Ascending aorta (tissue), 2 donors: Measurements from ENCODE around the gene PALM. TPM values are rescaled to one million over a fixed set of nuclear protein-coding genes. Genes with fewer than 3 reads are reported as not detected.

Source experiments
- DNase-seq, 2 donors: peaks; one replicate each; pipeline ENCODE4 v3.0.0-alpha.2; 2019; ENCODE audit warnings: low spot score in 2 of 2
- H3K27ac ChIP-seq, 2 donors: fragments of 200-600 bp; sonication (generic); one replicate each; pipeline ENCODE4 v1.5.1; 2016 to 2017; ENCODE audit warnings: mild to moderate bottlenecking in 1 of 2
- H3K27me3 ChIP-seq: fragments of 200-600 bp; sonication (generic); one replicate; pipeline ENCODE4 v1.5.1; 2017
- H3K36me3 ChIP-seq, 2 donors: fragments of 200-600 bp; sonication (generic); one replicate each; pipeline ENCODE4 v1.5.1; 2016
- H3K4me1 ChIP-seq, 2 donors: fragments of 200-600 bp; sonication (generic); one replicate each; pipeline ENCODE4 v1.5.1; 2016 to 2017; ENCODE audit warnings: mild to moderate bottlenecking in 1 of 2
- H3K4me3 ChIP-seq, 2 donors: fragments of 200-600 bp; sonication (generic); one replicate each; pipeline ENCODE4 v1.5.1; 2016 to 2017; ENCODE audit warnings: mild to moderate bottlenecking in 1 of 2
- H3K9me3 ChIP-seq, 2 donors: fragments of 200-600 bp; sonication (generic); one replicate each; pipeline ENCODE4 v1.5.1; 2016
- CTCF ChIP-seq, 3 experiments: fragments of 200-600 bp in 2 of 3; fragments of 450-650 bp in 1 of 3; sonication (generic) in 2 of 3; IDR thresholded peaks; one replicate each; pipeline ENCODE4 v1.5.1; 2016 to 2019; ENCODE audit warnings: antibody characterized with exemption in 3 of 3, mild to moderate bottlenecking in 1 of 3, moderate library complexity in 1 of 3
- intact Hi-C: fragments of 100-400 bp; cut with DNase I; formaldehyde crosslinking; loops from one replicate; pipeline ENCODE4 v1.15.1; 2023
- total RNA-seq: library from RNA; depleted of rRNA; stranded (reverse); fragments of >200 nt; gene quantifications from one replicate; pipeline ENCODE4 v1.1.0, GENCODE V29; 2016

PALM gene
- total RNA-seq, 1 donor from 2014 or later = 107 TPM

DNA sequence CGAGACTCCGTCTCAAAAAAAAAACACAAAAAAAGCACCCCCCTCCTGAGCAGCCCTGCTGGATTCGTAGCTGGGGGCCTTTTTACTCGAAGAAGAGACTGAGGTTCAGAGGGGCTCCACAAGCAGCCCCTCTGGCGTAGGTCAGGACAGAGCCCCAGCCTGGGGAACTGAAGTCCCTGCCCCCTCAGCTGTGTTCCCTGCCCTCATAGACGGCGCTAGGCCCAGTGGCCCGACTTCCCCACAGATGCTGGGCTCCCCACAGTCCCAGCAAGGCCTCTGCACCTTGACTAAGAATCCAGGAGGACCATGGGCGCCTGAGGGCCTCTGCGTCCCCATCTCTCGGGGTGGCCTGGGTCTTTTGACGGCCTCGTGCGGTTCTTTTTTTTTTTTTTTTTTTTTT is 41.1 kb downstream of the PALM start:
- Histone ChIP-seq H3K27me3 (peaks cover 3% of the 10 kb centered on the region), H3K4me1 (no peaks in the 10 kb centered on the region), H3K4me3 (no peak overlapping the region), H3K9me3 (peaks cover 0 to 11% of the 10 kb centered on the region in 2 donors), H3K36me3 (peaks cover 0 to 6% of the 10 kb centered on the region in 2 donors), H3K27ac (no peak overlapping the region)
- TF ChIP-seq CTCF (IDR thresholded peaks at IDR 0.05) = no peak
- DNase-seq = no peak
- intact Hi-C loops = no loop called here

- intact Hi-C loops = no loop called here
- Histone ChIP-seq H3K9me3 (peaks cover 0 to 9% of the 10 kb centered on the region in 2 donors), H3K4me1 (no peaks in the 10 kb centered on the region), H3K27me3 (peaks cover 3% of the 10 kb centered on the region), H3K27ac (no peak within 1 kb of the TSS), H3K36me3 (peaks cover 0 to 6% of the 10 kb centered on the region in 2 donors), H3K4me3 (no peak within 1 kb of the TSS)
- TF ChIP-seq CTCF (IDR thresholded peaks at IDR 0.05) = no peak
- DNase-seq = no peak
Measured at GRCh38 chr19:750640-751423, 42.1 kb downstream of the PALM start, which contains the start of gene MISP. Gene MISP, plus strand, starts transcription at chr19:751112. Its CDS starts 5,835 bp downstream, at chr19:756947.

GRCh38 chr19:751501-752341 is 43.0 kb downstream of the PALM start:
- intact Hi-C loops = no loop called here
- no peak overlapping the region for H3K27ac ChIP-seq

DNA sequence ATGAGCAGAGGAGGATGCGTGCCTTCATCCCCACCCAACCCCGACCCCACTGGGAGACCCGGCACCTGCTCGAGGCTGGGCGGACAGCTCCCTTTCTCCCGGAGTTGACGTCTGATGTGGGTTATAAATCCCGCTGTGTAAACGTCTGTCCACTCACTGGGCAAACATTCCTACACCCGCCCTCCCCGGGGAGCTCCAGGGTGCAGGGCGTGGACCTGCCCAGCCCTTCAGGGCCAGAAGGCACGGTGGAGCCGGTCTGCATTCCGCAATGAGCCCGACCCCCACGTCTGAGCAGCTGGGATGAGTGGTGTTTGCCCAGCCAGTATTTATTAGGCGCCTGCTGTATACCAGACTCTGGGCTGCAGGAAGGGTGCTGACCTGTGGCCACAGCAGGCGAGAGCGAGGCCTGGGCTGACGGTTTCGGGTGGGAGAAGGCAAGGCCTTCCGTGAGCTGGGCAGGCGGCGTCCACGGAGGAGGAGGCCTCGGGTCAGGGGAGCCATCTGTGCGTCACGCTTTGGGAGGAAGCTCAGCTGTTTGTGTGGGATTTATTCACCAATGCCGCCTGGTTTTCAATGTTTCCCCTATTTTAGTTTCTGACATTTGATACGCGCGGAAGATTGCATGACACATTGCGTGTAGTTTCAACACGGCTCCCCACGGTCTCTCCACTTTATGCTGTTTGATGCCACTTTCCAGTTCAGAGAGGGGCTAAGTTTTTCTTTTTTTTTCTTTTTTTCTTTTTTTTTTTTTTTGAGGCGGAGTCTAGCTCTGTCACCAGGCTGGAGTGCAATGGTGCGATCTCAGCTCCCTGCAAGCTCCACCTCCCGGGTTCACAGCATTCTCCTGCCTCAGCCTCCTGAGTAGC is 44.1 kb downstream of the PALM start:
- Histone ChIP-seq H3K27me3 (peaks cover 3% of the 10 kb centered on the region), H3K36me3 (no peaks in the 10 kb centered on the region), H3K4me3 (no peak overlapping the region), H3K27ac (no peak overlapping the region), H3K4me1 (no peaks in the 10 kb centered on the region), H3K9me3 (peaks cover 0 to 2% of the 10 kb centered on the region in 2 donors)
- no peak for DNase-seq
- intact Hi-C loops = no loop called here
- no peak for TF ChIP-seq CTCF (IDR thresholded peaks at IDR 0.05)

More at GRCh38 chr19:751501-752341, 43.0 kb downstream of the PALM start:
- Histone ChIP-seq H3K36me3 (peaks cover 0 to 1% of the 10 kb centered on the region in 2 donors), H3K27me3 (peaks cover 3% of the 10 kb centered on the region), H3K9me3 (peaks cover 0 to 7% of the 10 kb centered on the region in 2 donors), H3K4me3 (no peak overlapping the region), H3K4me1 (no peaks in the 10 kb centered on the region)
- no peak for TF ChIP-seq CTCF (IDR thresholded peaks at IDR 0.05)
- DNase-seq = no peak

GRCh38 chr19:754530-754929 is 45.8 kb downstream of the PALM start:
- DNase-seq = no peak
- Histone ChIP-seq H3K9me3 (peaks cover 3 to 11% of the 10 kb centered on the region in 2 donors), H3K4me1 (no peaks in the 10 kb centered on the region), H3K4me3 (no peak overlapping the region), H3K36me3 (no peaks in the 10 kb centered on the region), H3K27ac (no peak overlapping the region), H3K27me3 (peaks cover 3% of the 10 kb centered on the region)
- no peak for TF ChIP-seq CTCF (IDR thresholded peaks at IDR 0.05)
- intact Hi-C loops = no loop called here
